Measurements from ENCODE around the gene TRPC3.
"Not testable (repeated sequence)": the region's sequence is repeated elsewhere in the genome, so short reads cannot be mapped to it uniquely, and the experiment has no call there.

TRPC3 gene

DNA sequence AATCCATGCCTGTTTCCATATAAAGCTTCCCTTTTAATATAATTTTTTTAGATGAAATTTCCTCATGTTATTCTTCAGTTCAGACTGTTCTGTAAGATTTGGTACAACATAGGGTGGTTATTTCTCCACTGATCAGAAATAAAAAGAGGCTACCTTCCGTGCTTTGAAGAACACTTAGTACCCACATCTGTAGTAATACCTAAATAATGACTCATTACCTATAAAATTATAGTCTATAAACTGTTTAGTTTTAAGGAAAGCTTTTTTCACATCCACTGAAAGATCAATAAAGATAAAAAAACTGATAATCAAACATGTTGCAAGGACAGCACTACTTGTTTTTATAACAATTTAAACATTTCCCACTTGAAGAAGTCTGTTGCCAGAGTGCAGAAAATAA, 23.9 kb downstream of the TRPC3 start:
- Mint-ChIP-seq H3K36me3 (no peaks in the 10 kb centered on the region), H3K4me3 (no peak overlapping the region), H3K4me1 (no peaks in the 10 kb centered on the region), H3K27ac (no peak overlapping the region), H3K9me3 (no peaks in the 10 kb centered on the region)
- DNase-seq (ENCODE audit: low spot score in 2 of 2) (no peak), ATAC-seq (no peak)

DNA sequence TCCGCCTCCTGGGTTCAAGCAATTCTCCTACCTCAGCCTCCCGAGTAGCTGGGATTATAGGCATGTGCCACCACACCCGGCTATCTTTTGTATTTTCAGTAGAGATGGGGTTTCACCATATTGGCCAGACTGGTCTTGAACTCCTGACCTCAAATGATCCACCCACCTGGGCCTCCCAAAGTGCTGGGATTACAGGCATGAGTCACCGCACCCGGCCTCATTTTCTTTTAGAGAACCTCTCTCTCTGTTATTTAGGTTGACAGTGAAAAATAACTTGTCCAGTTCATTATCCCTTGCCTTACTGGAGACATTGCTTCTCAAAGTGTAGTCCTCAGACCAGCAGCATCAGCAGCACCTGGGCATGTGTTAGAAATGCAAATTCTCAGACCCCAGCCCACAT, 25.4 kb downstream of the TRPC3 start:
- H3K27ac Mint-ChIP-seq; ATAC-seq; H3K36me3 Mint-ChIP-seq; DNase-seq (ENCODE audit: low spot score in 2 of 2); H3K4me1 Mint-ChIP-seq; H3K9me3 Mint-ChIP-seq; H3K4me3 Mint-ChIP-seq: not testable (repeated sequence)

DNA sequence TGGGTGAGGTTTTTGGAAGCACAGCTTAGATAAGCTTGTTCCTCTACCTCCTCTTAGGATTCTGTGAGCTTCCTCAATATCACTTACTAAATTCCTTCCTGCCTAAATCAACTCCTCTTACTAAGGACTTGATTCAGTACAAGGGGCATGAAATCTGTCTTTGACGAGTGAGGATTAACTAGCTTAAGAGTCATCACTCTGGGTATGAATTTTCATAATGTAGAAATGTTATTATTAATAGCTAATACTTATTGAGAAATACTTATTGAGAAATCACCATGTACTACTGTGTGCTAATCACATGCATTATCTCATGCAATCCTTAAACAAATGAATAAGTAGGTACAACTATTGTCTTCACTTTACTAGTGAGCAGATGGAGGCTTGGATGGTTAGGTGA, 28.6 kb downstream of the TRPC3 start:
- no peak overlapping the region for H3K27ac Mint-ChIP-seq
- no peaks in the 10 kb centered on the region for H3K9me3 Mint-ChIP-seq
- no peak overlapping the region for H3K4me3 Mint-ChIP-seq
- no peaks in the 10 kb centered on the region for H3K36me3 Mint-ChIP-seq
- ATAC-seq (no peak), DNase-seq (ENCODE audit: low spot score in 2 of 2) (no peak)
- no peaks in the 10 kb centered on the region for H3K4me1 Mint-ChIP-seq

DNA sequence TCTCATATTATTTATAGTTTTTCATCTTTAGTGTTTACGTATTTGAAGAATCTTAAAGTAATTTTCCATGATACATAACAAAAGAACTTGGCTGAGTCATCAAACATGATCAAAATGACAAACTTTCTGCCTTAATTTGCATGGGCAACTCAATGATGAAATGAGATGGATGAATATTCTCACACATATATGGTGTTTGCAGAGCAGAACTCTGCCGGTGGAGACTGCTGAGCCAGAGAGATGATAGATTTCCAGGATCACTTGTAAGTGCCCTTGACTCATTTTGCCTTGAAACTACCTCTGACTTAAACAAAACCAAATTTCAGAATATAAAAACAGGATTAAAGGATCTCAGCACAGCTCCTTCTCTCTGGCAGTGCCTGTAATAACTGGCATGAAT, 38.2 kb downstream of the TRPC3 start:
- Mint-ChIP-seq H3K4me1 (peaks cover 5% of the 10 kb centered on the region), H3K36me3 (no peaks in the 10 kb centered on the region), H3K4me3 (no peak overlapping the region), H3K27ac (no peak overlapping the region), H3K9me3 (no peaks in the 10 kb centered on the region)
- ATAC-seq, result no peak
- DNase-seq (ENCODE audit: low spot score in 2 of 2), result no peak

DNA sequence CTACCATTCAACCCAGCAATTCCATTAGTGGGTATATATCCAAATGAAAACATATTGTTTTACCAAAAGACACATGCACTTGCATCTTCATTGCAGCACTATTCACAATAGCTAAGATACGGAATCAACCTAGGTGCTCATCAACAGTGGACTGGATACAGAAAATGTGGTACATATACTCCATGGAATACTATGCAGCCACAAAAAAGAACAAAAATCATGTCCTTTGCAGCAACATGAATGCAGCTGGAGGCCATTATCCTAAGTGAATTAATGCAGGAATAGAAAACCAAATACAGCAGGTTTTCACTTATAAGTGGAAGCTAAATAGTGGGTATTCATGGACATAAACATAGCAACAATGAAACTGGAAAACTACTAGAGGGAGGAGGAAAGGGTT, 43.5 kb downstream of the TRPC3 start:
- no peaks in the 10 kb centered on the region for H3K4me1 Mint-ChIP-seq
- no peaks in the 10 kb centered on the region for H3K36me3 Mint-ChIP-seq
- no peak overlapping the region for H3K27ac Mint-ChIP-seq
- ATAC-seq (no peak), DNase-seq (ENCODE audit: low spot score in 2 of 2) (no peak)
- H3K4me3 Mint-ChIP-seq, result no peak overlapping the region
- no peaks in the 10 kb centered on the region for H3K9me3 Mint-ChIP-seq

DNA sequence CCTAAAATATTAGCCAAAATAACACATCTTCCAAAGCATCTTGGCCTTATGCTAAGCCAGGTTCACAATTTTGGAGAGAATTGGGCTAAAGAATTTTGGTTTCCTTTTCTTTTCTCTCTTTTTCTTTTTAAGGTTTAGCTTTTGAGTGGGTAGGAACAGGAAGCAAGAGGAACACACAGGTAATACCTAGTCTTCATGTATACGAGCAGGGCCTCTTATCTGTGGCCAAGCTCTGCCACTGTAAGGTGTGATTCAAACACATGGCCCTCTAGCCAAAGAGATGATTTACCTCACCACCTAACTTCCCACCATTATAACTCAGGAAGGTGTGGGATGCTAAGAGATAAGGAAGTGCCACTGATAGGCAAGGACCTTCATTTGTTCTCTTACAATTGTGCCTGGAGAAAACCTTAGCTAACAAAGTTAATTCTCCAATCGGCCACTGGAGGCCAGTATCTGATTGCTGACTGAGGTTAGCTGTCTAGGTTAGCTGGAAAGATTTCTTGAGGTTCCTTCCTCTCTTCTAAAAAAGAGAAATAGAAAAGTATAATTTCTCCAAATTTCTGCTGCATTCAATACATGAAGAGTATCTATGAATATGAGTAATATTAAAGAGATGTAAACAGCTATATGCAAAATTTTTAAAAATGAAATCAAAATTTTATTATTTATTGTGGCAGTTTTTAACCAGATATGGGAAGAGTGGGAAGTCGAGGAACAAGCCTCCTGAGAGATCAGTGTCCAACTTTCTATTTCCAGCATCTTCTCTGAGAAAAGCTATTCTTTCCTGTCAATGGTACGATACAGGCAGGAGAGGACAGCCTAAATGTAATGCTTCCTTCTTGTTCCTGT, 51.5 kb downstream of the TRPC3 start:
- Mint-ChIP-seq H3K9me3 (no peaks in the 10 kb centered on the region), H3K27ac (no peak overlapping the region), H3K4me1 (no peaks in the 10 kb centered on the region), H3K4me3 (no peak overlapping the region), H3K36me3 (no peaks in the 10 kb centered on the region)
- DNase-seq (ENCODE audit: low spot score in 2 of 2), result peak; percentile 15 to 63
- ATAC-seq, result peak; percentile 79

DNA sequence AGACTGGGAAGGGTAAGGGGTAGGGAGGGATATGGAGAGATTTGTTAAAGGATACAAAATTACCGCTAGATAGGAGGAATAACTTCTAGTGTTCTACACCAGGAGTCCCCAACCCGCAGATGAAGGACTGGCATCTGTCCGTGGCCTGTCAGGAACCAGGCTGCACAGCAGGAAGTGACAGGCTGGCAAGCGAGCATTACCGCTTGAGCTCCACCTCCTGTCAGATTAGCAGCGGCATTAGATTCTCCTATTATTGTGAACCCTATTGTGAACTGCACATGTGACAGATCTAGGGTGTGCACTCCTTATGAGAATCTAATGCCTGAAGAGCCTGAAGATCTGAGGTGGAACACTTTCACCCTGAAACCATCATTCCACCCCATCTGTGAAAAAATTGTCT, 53.7 kb downstream of the TRPC3 start:
- H3K27ac Mint-ChIP-seq, result no peak overlapping the region
- H3K9me3 Mint-ChIP-seq, result no peaks in the 10 kb centered on the region
- no peaks in the 10 kb centered on the region for H3K36me3 Mint-ChIP-seq
- no peaks in the 10 kb centered on the region for H3K4me1 Mint-ChIP-seq
- peak; percentile 51 for ATAC-seq
- H3K4me3 Mint-ChIP-seq, result no peak overlapping the region
- no peak for DNase-seq (ENCODE audit: low spot score in 2 of 2)

DNA sequence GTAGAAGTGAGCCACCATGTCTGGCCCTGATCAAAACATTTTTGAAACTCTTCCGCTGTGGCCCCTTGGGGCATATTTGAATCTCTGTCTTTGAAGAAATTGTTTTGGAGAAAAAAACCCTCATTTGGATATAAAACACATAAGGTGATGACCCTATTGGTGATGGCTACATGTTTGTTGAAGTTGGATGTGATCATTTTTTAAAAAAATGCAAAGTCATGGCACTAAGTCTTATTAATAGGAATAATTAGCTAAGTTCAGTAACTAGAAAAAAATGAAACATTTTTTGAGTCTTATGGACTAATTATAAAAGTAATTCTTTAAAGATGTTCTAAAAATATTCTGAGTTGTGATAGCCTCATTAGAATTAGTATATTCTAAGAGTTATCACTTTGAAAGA, 63.7 kb downstream of the TRPC3 start:
- DNase-seq (ENCODE audit: low spot score in 2 of 2) (no peak), ATAC-seq (no peak)
- Mint-ChIP-seq H3K36me3 (no peaks in the 10 kb centered on the region), H3K4me3 (no peak overlapping the region), H3K9me3 (no peaks in the 10 kb centered on the region), H3K4me1 (no peaks in the 10 kb centered on the region), H3K27ac (no peak overlapping the region)

DNA sequence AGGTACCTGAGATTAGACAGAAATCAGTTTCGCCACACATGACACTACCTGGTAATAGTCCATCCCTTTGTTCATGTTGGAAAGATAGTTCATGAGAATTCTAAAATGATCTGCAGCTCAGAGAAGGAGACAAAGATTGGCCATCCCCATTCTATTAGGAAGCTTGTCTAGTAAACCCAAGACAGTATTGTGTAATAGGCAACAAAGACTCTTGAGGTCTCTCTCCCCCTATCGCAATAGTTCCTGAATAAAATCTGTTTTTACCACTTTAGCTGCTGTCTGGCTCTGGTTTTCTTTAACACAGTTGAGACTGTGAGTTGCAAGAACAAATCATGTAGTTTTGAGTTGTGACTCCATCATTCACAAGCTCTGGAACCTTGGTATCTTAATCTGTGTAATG, 66.7 kb downstream of the TRPC3 start:
- Mint-ChIP-seq H3K4me1 (no peaks in the 10 kb centered on the region), H3K9me3 (no peaks in the 10 kb centered on the region), H3K36me3 (no peaks in the 10 kb centered on the region), H3K4me3 (no peak overlapping the region), H3K27ac (no peak overlapping the region)
- no peak for ATAC-seq
- no peak for DNase-seq (ENCODE audit: low spot score in 2 of 2)

DNA sequence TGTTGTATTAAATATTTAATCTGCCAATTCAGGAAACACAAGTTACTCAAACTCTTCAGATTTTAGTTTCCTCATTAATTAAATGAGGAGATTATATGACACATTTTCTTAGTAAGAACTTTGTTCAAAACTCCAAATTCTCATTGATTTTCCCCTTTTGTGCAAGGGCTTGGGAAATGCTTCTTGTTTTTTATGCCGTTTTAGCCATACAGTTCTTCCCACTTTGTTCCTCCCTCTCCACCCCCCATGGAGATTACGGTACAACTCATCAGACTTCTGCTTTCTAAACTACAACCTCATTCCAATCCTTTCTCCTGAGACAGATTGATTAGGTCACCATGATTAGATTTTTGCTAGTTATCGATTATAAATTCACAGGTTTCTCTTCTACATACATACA, 70.7 kb downstream of the TRPC3 start:
- DNase-seq (ENCODE audit: low spot score in 2 of 2) (no peak), ATAC-seq (no peak)
- Mint-ChIP-seq H3K9me3 (no peaks in the 10 kb centered on the region), H3K27ac (no peak overlapping the region), H3K4me1 (no peaks in the 10 kb centered on the region), H3K4me3 (no peak overlapping the region), H3K36me3 (no peaks in the 10 kb centered on the region)

DNA sequence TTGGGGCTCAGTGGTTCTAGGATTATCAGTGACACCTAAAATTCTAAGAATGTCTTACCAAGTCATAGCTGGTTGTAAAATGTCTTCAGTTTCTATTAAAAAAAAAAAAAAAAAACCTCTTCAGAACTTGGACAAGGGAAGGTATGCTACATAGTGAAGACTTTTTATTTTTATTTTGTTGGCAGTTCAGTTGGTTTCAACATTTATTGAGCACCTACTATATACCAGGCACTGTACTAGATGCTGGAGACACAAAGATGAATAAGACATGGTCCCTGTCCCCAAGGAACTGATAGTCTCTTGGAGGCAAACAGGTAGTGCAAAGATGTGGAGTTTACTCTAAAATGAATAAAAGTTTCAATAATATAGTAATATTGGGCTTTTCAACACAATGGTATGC, 72.7 kb downstream of the TRPC3 start:
- no peak overlapping the region for H3K27ac Mint-ChIP-seq
- DNase-seq (ENCODE audit: low spot score in 2 of 2), result no peak
- H3K4me1 Mint-ChIP-seq, result no peaks in the 10 kb centered on the region
- ATAC-seq, result no peak
- no peaks in the 10 kb centered on the region for H3K9me3 Mint-ChIP-seq
- no peak overlapping the region for H3K4me3 Mint-ChIP-seq
- no peaks in the 10 kb centered on the region for H3K36me3 Mint-ChIP-seq

DNA sequence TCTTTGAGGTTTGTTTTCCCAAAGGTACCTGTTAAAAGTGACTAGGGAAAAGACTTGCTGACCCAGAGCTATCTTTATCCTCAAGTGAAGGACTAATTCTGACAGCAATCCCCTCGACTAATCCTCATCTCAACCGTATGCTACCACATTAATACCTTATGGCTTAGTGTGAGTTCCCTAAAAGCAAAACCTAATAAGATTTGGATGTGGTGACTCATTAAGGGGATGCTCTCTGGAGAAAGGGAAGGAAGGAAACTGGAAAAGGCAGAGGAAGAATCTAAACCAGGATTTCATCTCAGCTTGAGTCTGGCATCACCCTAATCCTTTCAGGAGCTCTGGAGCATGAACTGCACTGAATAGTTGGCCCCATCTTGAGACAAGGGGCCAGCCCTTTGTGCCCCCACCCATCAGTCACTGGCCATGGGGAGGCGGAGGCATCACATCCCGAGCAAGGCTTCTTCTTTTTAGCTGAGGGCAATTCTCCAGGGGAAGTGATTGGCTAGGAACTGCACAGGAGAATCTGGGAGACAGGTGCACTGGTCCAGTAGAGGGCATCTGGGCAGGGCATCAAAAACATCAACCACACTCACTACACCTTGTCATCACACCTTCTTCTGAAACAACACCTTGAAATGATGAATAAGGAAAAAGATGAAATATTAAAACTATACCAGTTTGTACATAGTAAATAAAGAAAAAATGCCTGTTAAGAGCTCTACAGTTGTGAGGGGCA, 74.7 kb downstream of the TRPC3 start:
- Mint-ChIP-seq H3K4me3 (no peak overlapping the region), H3K9me3 (no peaks in the 10 kb centered on the region), H3K27ac (no peak overlapping the region), H3K36me3 (no peaks in the 10 kb centered on the region), H3K4me1 (no peaks in the 10 kb centered on the region)
- no peak for ATAC-seq
- no peak for DNase-seq (ENCODE audit: low spot score in 2 of 2)

DNA sequence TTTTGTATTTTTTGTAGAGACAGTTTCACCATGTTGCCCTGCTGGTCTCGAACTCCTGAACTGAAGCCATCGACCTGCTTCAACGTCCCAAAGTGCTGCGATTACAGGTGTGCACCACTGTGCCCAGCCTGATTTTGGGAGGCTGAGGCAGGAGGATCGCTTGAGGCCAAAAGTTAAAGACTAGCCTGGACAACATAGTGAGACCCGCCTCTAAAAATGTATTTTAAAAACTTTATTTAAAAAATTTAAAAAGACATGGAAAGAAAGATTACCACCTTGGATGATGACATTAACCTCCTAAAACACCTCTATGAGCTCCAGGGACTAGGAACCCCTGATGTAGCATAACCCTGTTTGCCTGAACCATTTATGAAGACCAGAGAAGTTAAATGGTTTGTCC, 75.8 kb downstream of the TRPC3 start:
- no peaks in the 10 kb centered on the region for H3K9me3 Mint-ChIP-seq
- no peak overlapping the region for H3K27ac Mint-ChIP-seq
- no peaks in the 10 kb centered on the region for H3K4me1 Mint-ChIP-seq
- H3K36me3 Mint-ChIP-seq, result no peaks in the 10 kb centered on the region
- DNase-seq (ENCODE audit: low spot score in 2 of 2) (no peak), ATAC-seq (no peak)
- no peak overlapping the region for H3K4me3 Mint-ChIP-seq

DNA sequence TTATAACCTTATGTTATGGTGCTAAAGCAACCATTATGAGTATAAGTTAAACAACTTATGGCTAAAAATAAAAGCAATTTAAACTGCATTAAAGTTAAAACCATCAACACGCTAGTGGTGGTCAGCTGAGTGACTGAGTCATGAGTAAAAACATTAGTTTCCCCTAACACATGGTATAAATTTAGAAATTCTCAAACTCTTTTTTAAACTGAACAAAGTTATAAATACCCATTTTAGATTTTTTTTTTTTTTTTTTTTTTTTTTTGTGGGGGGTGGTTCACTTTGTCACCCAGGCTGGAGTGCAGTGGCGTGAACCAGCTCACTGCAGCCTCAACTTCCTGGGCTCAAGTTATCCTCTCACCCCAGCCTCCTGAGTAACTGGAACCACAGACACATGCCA, 76.2 kb downstream of the TRPC3 start:
- no peak overlapping the region for H3K4me3 Mint-ChIP-seq
- ATAC-seq (no peak), DNase-seq (ENCODE audit: low spot score in 2 of 2) (no peak)
- no peak overlapping the region for H3K27ac Mint-ChIP-seq
- H3K9me3 Mint-ChIP-seq, result no peaks in the 10 kb centered on the region
- H3K36me3 Mint-ChIP-seq, result no peaks in the 10 kb centered on the region
- H3K4me1 Mint-ChIP-seq, result no peaks in the 10 kb centered on the region

DNA sequence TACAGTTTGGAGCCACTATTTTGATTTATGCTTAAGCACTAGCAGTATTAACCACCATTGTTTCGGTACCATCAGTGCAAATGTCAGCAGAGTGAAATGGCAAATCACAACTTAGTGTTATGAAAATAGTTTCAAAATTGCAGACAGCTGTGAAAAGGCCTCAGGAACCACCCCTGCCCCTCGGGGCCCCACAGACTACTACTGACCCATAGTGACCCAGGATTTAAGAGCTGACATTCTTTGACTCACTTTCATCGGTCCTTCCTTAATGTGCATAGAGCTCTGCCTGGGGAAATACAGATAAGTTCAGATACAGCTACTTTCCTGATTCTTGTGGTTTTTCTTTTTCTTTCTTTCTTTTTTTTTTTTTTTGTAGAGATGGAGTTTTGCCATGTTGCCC, 78.3 kb downstream of the TRPC3 start:
- H3K27ac Mint-ChIP-seq, result no peak overlapping the region
- DNase-seq (ENCODE audit: low spot score in 2 of 2) (no peak), ATAC-seq (no peak)
- no peak overlapping the region for H3K4me3 Mint-ChIP-seq
- no peaks in the 10 kb centered on the region for H3K9me3 Mint-ChIP-seq
- no peaks in the 10 kb centered on the region for H3K36me3 Mint-ChIP-seq
- peaks cover 6% of the 10 kb centered on the region for H3K4me1 Mint-ChIP-seq

Measured in stimulated activated effector memory CD8-positive, alpha-beta T cell treated with anti-CD3 and anti-CD28 coated beads, Interleukin-12 subunit alpha, Interleukin-12 subunit beta, amount 100 ng/mL, for 72 hours (primary cell).